Left ventricle myocardium inferior (tissue), 1 donor: Measurements from ENCODE around the gene FBXO10. TPM values are rescaled to one million over a fixed set of nuclear protein-coding genes. Genes with fewer than 3 reads are reported as not detected.
"Not testable (repeated sequence)": the region's sequence is repeated elsewhere in the genome, so short reads cannot be mapped to it uniquely, and the experiment has no call there.

Source experiments
- DNase-seq: peaks from one replicate; pipeline ENCODE4 v3.0.0-alpha.2; 2020
- H3K27ac ChIP-seq: fragments of 200-600 bp; replicated peaks from 2 replicates; pipeline ENCODE4 v1.8.0; 2021
- H3K27me3 ChIP-seq: fragments of 200-600 bp; 2 replicates; pipeline ENCODE4 v1.8.0; 2021; ENCODE audit warnings: low read depth
- H3K36me3 ChIP-seq: fragments of 200-600 bp; 2 replicates; pipeline ENCODE4 v1.8.0; 2021
- H3K4me1 ChIP-seq: fragments of 200-600 bp; 2 replicates; pipeline ENCODE4 v1.8.0; 2021
- H3K4me3 ChIP-seq: fragments of 200-600 bp; 2 replicates; pipeline ENCODE4 v1.8.0; 2021; ENCODE audit warnings: mild to moderate bottlenecking, moderate library complexity
- H3K9me3 ChIP-seq: fragments of 200-600 bp; replicated peaks from 2 replicates; pipeline ENCODE4 v1.8.0; 2021
- CTCF ChIP-seq: fragments of 200-600 bp; IDR thresholded peaks from 2 replicates; pipeline ENCODE4 v1.8.0; 2021; ENCODE audit warnings: antibody characterized with exemption, mild to moderate bottlenecking, borderline replicate concordance
- intact Hi-C: fragments of 100-400 bp; cut with micrococcal nuclease; formaldehyde crosslinking; loops from one replicate; pipeline ENCODE4 v1.11.0; 2022
- total RNA-seq: library from RNA; stranded (reverse); fragmentation: NEBNext Ultra II Directional; extraction: Animal tissue kit (Norgen Biotek cat#: 25700); gene quantifications from one replicate; pipeline ENCODE4 v1.2.1, GENCODE V29; 2021
- donor health status: DM: no; HTN: yes; CAD: no; lungs with severe emphysema.

The FBXO10 gene
- total RNA-seq, 1 donor from 2014 or later = 6.7 TPM

GRCh38 chr9:37485389-37486255, 90.6 kb downstream of the FBXO10 start, which contains the start of gene POLR1E:
Gene POLR1E (plus strand): TSS chr9:37485948. CDS start chr9:37486048, 100 bp downstream.
- peak; percentile 94 for DNase-seq
- TF ChIP-seq CTCF = no peak
- Histone ChIP-seq H3K27ac (peak within 1 kb of the TSS; percentile 79), H3K9me3 (no peaks in the 10 kb centered on the region), H3K36me3 (peaks cover 23% of the 10 kb centered on the region), H3K4me1 (peaks cover 32% of the 10 kb centered on the region), H3K27me3 (no peaks in the 10 kb centered on the region), H3K4me3 (peak within 1 kb of the TSS; percentile 80)
- intact Hi-C loops = no loop called here

GRCh38 chr9:37480759-37481158, 95.4 kb downstream of the FBXO10 start:
- peaks cover 27% of the 10 kb centered on the region for H3K27me3 ChIP-seq
- H3K4me3 ChIP-seq = no peak overlapping the region
- peaks cover 6% of the 10 kb centered on the region for H3K4me1 ChIP-seq
- DNase-seq = no peak
- TF ChIP-seq CTCF = no peak
- H3K9me3 ChIP-seq = no peaks in the 10 kb centered on the region
- intact Hi-C loops = no loop called here
- H3K27ac ChIP-seq = no peak overlapping the region
- no peaks in the 10 kb centered on the region for H3K36me3 ChIP-seq

- DNase-seq, H3K36me3 ChIP-seq, H3K4me1 ChIP-seq, intact Hi-C loops, H3K4me3 ChIP-seq, H3K27ac ChIP-seq: not testable (repeated sequence)
- H3K9me3 ChIP-seq = peaks cover 16% of the 10 kb centered on the region
- H3K27me3 ChIP-seq = peaks cover 27% of the 10 kb centered on the region
Observed at GRCh38 chr9:37477987-37478619, 98.1 kb downstream of the FBXO10 start.

GRCh38 chr9:37477443-37477842, 98.7 kb downstream of the FBXO10 start:
- H3K4me3 ChIP-seq, H3K4me1 ChIP-seq, H3K27ac ChIP-seq, DNase-seq, H3K36me3 ChIP-seq, intact Hi-C loops: not testable (repeated sequence)
- H3K27me3 ChIP-seq = peaks cover 27% of the 10 kb centered on the region
- H3K9me3 ChIP-seq = peaks cover 16% of the 10 kb centered on the region

GRCh38 chr9:37476930-37477329, 99.2 kb downstream of the FBXO10 start:
- Histone ChIP-seq H3K27me3 (peaks cover 27% of the 10 kb centered on the region), H3K36me3 (no peaks in the 10 kb centered on the region)

GRCh38 chr9:37474438-37474837, 101.7 kb downstream of the FBXO10 start:
- no peak overlapping the region for H3K27ac ChIP-seq
- no peak overlapping the region for H3K4me3 ChIP-seq
- TF ChIP-seq CTCF = no peak
- intact Hi-C loops = no loop called here
- H3K9me3 ChIP-seq = peaks cover 16% of the 10 kb centered on the region
- no peak for DNase-seq
- H3K27me3 ChIP-seq = peaks cover 27% of the 10 kb centered on the region
- no peaks in the 10 kb centered on the region for H3K36me3 ChIP-seq
- H3K4me1 ChIP-seq = peaks cover 11% of the 10 kb centered on the region

More at GRCh38 chr9:37476930-37477329, 99.2 kb downstream of the FBXO10 start:
- H3K4me3 ChIP-seq = no peak overlapping the region
- no peak overlapping the region for H3K27ac ChIP-seq
- H3K9me3 ChIP-seq = peaks cover 16% of the 10 kb centered on the region
- DNase-seq = no peak
- peaks cover 9% of the 10 kb centered on the region for H3K4me1 ChIP-seq
- TF ChIP-seq CTCF = no peak
- intact Hi-C loops = no loop called here

- H3K4me3 ChIP-seq, H3K27ac ChIP-seq, intact Hi-C loops, H3K36me3 ChIP-seq, DNase-seq: not testable (repeated sequence)
- H3K9me3 ChIP-seq = peaks cover 16% of the 10 kb centered on the region
- peaks cover 24% of the 10 kb centered on the region for H3K27me3 ChIP-seq
- H3K4me1 ChIP-seq = peaks cover 11% of the 10 kb centered on the region
Observed at GRCh38 chr9:37473982-37474381, 102.2 kb downstream of the FBXO10 start.
